Body of pancreas (tissue), 4 donors: ENCODE measurements around the gene INPP1. TPM values are rescaled to one million over a fixed set of nuclear protein-coding genes. Genes with fewer than 3 reads are reported as not detected.
A peak's percentile ranks its signal among the peaks of the same experiment; 100 is the strongest.

ENCODE experiments used
- ATAC-seq: fragments of 150-250 bp; one replicate; pipeline ENCODE4 v1.9.1; 2016
- DNase-seq, 4 donors: peaks; one replicate each; pipeline ENCODE4 v3.0.0-alpha.2; 2019
- H3K27ac ChIP-seq, 4 donors: fragments of 200-600 bp; sonication (generic); 1 replicate in 3 of 4; 2 replicates in 1 of 4; pipeline versions ENCODE4 v1.5.1 to v1.6.1; 2016 to 2019; ENCODE audit warnings: mild to moderate bottlenecking in 1 of 4, mixed read lengths in 1 of 4, moderate library complexity in 1 of 4
- H3K27me3 ChIP-seq, 2 donors: fragments of 200-600 bp; sonication (generic); one replicate each; pipeline ENCODE4 v1.6.0; 2016; ENCODE audit warnings: mild to moderate bottlenecking in 1 of 2
- H3K36me3 ChIP-seq, 2 donors: fragments of 200-600 bp; sonication (generic); replicated peaks in 1 of 2; 2 replicates each; pipeline ENCODE4 v1.5.1; 2016; ENCODE audit warnings: low read depth in 2 of 2; ENCODE audit not compliant: insufficient read depth in 1 of 2
- H3K4me1 ChIP-seq: fragments of 200-600 bp; sonication (generic); one replicate; pipeline ENCODE4 v1.6.0; 2016
- H3K4me3 ChIP-seq, 2 donors: fragments of 200-600 bp; sonication (generic); 1 replicate in 1 of 2; 2 replicates in 1 of 2; pipeline ENCODE4 v1.5.1; 2016 to 2019
- H3K9me3 ChIP-seq, 3 donors: fragments of 200-600 bp; sonication (generic); 1 replicate in 2 of 3; 2 replicates in 1 of 3; pipeline ENCODE4 v1.5.1; 2016
- CTCF ChIP-seq, 7 experiments: fragments of 450-650 bp in 4 of 7; fragments of 200-600 bp in 3 of 7; sonication (generic) in 3 of 7; IDR thresholded peaks; one replicate each; pipeline ENCODE4 v1.5.1; 2016 to 2019; ENCODE audit warnings: antibody characterized with exemption in 7 of 7
- POLR2A ChIP-seq, 3 donors: fragments of 450-650 bp; IDR thresholded peaks; one replicate each; pipeline ENCODE4 v1.6.1; 2016; ENCODE audit warnings: antibody characterized with exemption in 3 of 3, mild to moderate bottlenecking in 2 of 3
- WGBS, 2 donors: methylation state at CpG; one replicate each; pipeline ENCODE4 v1.1.5; 2017; 5-methylcytosine and 5-hydroxymethylcytosine counted together
- intact Hi-C: fragments of 100-400 bp; cut with DNase I; formaldehyde crosslinking; loops from one replicate; pipeline ENCODE4 v1.15.1; 2023
- total RNA-seq, 2 donors: library from RNA; depleted of rRNA; stranded (reverse); fragments of >200 nt; gene quantifications; one replicate each; pipeline ENCODE4 v1.1.0, GENCODE V29; 2016

The INPP1 gene
- total RNA-seq, 2 donors from 2014 or later: 17.6 to 19.8 TPM

- peaks cover 10% of the 10 kb centered on the region for H3K4me1 ChIP-seq
- WGBS, 2 donors: 63 to 74% methylated on average over 10 of the region's 10 CpGs
- H3K27ac ChIP-seq: no peak overlapping the region
- TF ChIP-seq CTCF (IDR thresholded peaks at IDR 0.05): no peak
- TF ChIP-seq POLR2A (IDR thresholded peaks at IDR 0.05): no peak
- DNase-seq: no peak
- no peaks in the 10 kb centered on the region for H3K27me3 ChIP-seq
- no peaks in the 10 kb centered on the region for H3K9me3 ChIP-seq
- intact Hi-C loops: no loop called here
- H3K4me3 ChIP-seq: no peak overlapping the region
- no peak for ATAC-seq
- no peaks in the 10 kb centered on the region for H3K36me3 ChIP-seq
Observed at GRCh38 chr2:190379249-190379964, 36.0 kb downstream of the INPP1 start.

- H3K4me3 ChIP-seq: no peak overlapping the region
- no peak for ATAC-seq
- no peak overlapping the region for H3K27ac ChIP-seq
- 63 to 66% methylated on average over 5 of the region's 5 CpGs for WGBS, 2 donors
- TF ChIP-seq POLR2A (IDR thresholded peaks at IDR 0.05): no peak
- no peak for TF ChIP-seq CTCF (IDR thresholded peaks at IDR 0.05)
- peaks cover 10% of the 10 kb centered on the region for H3K4me1 ChIP-seq
- DNase-seq: no peak
- no peaks in the 10 kb centered on the region for H3K27me3 ChIP-seq
- no peaks in the 10 kb centered on the region for H3K36me3 ChIP-seq
- intact Hi-C loops: no loop called here
- no peaks in the 10 kb centered on the region for H3K9me3 ChIP-seq
Observed at GRCh38 chr2:190380962-190381412, 37.6 kb downstream of the INPP1 start.

GRCh38 chr2:190382851-190383250 is 39.5 kb downstream of the INPP1 start:
- no peaks in the 10 kb centered on the region for H3K9me3 ChIP-seq
- H3K27me3 ChIP-seq: no peaks in the 10 kb centered on the region
- TF ChIP-seq CTCF (IDR thresholded peaks at IDR 0.05) (peak in 6 of 7 experiments; percentile 30 to 74 (median 60)), POLR2A (IDR thresholded peaks at IDR 0.05) (no peak)
- H3K4me1 ChIP-seq: no peaks in the 10 kb centered on the region
- no peak overlapping the region for H3K4me3 ChIP-seq
- H3K36me3 ChIP-seq: no peaks in the 10 kb centered on the region
- ATAC-seq: peak; percentile 68
- intact Hi-C loops: no loop called here
- DNase-seq: peak in 1 of 4 donors; percentile 55
- 40 to 42% methylated on average over 1 of the region's 1 CpG for WGBS, 2 donors
- no peak overlapping the region for H3K27ac ChIP-seq

- whole genome bisulfite sequencing, 2 donors: 93 to 96% methylated on average over 3 of the region's 3 CpGs
- no peak for TF ChIP-seq CTCF (IDR thresholded peaks at IDR 0.05)
Observed at GRCh38 chr2:190387422-190387821, 44.0 kb downstream of the INPP1 start.

GRCh38 chr2:190396271-190396670 is 52.9 kb downstream of the INPP1 start:
- WGBS, 2 donors: 72 to 73% methylated on average over 2 of the region's 2 CpGs
- intact Hi-C loops: no loop called here
- Histone ChIP-seq H3K27me3 (no peaks in the 10 kb centered on the region), H3K4me3 (no peak overlapping the region), H3K27ac (no peak overlapping the region), H3K4me1 (no peaks in the 10 kb centered on the region), H3K9me3 (no peaks in the 10 kb centered on the region), H3K36me3 (no peaks in the 10 kb centered on the region)
- DNase-seq (no peak), ATAC-seq (no peak)
- TF ChIP-seq CTCF (IDR thresholded peaks at IDR 0.05) (no peak), POLR2A (IDR thresholded peaks at IDR 0.05) (no peak)

More at GRCh38 chr2:190387422-190387821, 44.0 kb downstream of the INPP1 start:
- Histone ChIP-seq H3K36me3 (no peaks in the 10 kb centered on the region), H3K4me3 (no peak overlapping the region), H3K27me3 (no peaks in the 10 kb centered on the region), H3K27ac (no peak overlapping the region), H3K4me1 (no peaks in the 10 kb centered on the region), H3K9me3 (no peaks in the 10 kb centered on the region)
- intact Hi-C loops: no loop called here
- no peak for ATAC-seq
- DNase-seq: no peak
